Loucy (cell line): ENCODE data around the gene ASPG.

Source experiments
- EZH2phosphoT487 ChIP-seq: fragments of 200-600 bp; IDR thresholded peaks from 2 replicates; pipeline ENCODE4 v1.6.1; 2018; ENCODE audit warnings: antibody characterized with exemption, mild to moderate bottlenecking, moderate library complexity, borderline replicate concordance
- TF ChIP-seq, protein P1 (sequence below): fragments of 200-600 bp; sonication (generic); conservative IDR thresholded peaks from 2 replicates; pipeline ENCODE4 v1.5.1; 2014; ENCODE audit warnings: mild to moderate bottlenecking, antibody characterized with exemption, low read length

DNA sequence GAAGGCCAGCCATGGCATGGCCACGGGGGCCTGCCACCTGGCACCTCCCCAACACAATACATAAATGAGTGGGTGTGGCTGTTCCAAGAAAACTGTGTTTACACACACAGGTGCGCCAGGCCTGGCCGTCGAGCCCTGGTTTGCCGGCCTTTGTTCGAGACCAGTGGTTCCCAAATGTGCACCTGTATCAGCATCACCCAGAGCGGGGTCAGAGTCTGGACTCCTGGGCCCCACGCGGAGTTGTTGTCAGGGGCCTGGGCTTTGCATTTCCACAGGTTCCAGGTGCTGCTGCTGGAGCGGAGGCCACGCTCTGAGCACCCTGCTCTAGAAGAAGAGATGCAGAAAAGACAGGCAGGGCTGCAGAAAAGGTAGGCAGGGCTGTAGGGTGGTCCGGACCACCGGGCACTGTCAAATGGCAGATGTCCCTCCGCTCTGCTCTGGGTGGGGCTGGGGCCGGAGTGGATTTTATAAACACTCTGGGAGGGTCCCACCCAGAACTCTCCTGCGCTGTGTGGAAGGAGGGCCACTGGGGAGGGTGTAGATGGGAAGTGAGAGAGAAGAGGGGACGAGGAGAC is 4.2 kb upstream of the ASPG start:
- TF ChIP-seq, protein P1, sequence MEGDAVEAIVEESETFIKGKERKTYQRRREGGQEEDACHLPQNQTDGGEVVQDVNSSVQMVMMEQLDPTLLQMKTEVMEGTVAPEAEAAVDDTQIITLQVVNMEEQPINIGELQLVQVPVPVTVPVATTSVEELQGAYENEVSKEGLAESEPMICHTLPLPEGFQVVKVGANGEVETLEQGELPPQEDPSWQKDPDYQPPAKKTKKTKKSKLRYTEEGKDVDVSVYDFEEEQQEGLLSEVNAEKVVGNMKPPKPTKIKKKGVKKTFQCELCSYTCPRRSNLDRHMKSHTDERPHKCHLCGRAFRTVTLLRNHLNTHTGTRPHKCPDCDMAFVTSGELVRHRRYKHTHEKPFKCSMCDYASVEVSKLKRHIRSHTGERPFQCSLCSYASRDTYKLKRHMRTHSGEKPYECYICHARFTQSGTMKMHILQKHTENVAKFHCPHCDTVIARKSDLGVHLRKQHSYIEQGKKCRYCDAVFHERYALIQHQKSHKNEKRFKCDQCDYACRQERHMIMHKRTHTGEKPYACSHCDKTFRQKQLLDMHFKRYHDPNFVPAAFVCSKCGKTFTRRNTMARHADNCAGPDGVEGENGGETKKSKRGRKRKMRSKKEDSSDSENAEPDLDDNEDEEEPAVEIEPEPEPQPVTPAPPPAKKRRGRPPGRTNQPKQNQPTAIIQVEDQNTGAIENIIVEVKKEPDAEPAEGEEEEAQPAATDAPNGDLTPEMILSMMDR, result no peak
- no peak for TF ChIP-seq EZH2phosphoT487
